DOHH2 (cell line): ENCODE measurements around the gene RNLS.

Source experiments
- H3F3A ChIP-seq: fragments of 200-600 bp; sonication (generic), shearing (Covaris generic); 2 replicates; pipeline ENCODE4 v1.6.0; 2016; ENCODE audit warnings: antibody characterized with exemption, mild to moderate bottlenecking; ENCODE audit not compliant: control insufficient read depth, insufficient read depth
- H3K27ac ChIP-seq: fragments of 200-600 bp; sonication (generic); 2 replicates; pipeline ENCODE4 v1.5.1; 2014; ENCODE audit warnings: low read depth, mild to moderate bottlenecking, low read length, moderate library complexity
- H3K27me3 ChIP-seq: fragments of 200-600 bp; sonication (generic); 2 replicates; pipeline ENCODE4 v1.6.1; 2014; ENCODE audit warnings: mild to moderate bottlenecking, low read length, mixed read lengths; ENCODE audit not compliant: control insufficient read depth
- H3K36me3 ChIP-seq: fragments of 200-600 bp; sonication (generic); 2 replicates; pipeline ENCODE4 v1.6.1; 2014; ENCODE audit warnings: mild to moderate bottlenecking, low read length, moderate library complexity, mixed read lengths; ENCODE audit not compliant: control insufficient read depth
- H3K4me1 ChIP-seq: fragments of 200-600 bp; sonication (generic); 2 replicates; pipeline ENCODE4 v1.6.1; 2014; ENCODE audit warnings: mild to moderate bottlenecking, low read length, mixed read lengths; ENCODE audit not compliant: control insufficient read depth
- H3K4me2 ChIP-seq: fragments of 200-600 bp; sonication (generic); 2 replicates; pipeline ENCODE4 v1.6.0; 2014; ENCODE audit warnings: mild to moderate bottlenecking, low read length, moderate library complexity
- H3K4me3 ChIP-seq: fragments of 200-600 bp; sonication (generic); 2 replicates; pipeline ENCODE4 v1.5.1; 2014; ENCODE audit warnings: mild to moderate bottlenecking, low read length, mixed read lengths
- H3K79me2 ChIP-seq: fragments of 200-600 bp; sonication (generic); 2 replicates; pipeline ENCODE4 v1.6.1; 2014; ENCODE audit warnings: mild to moderate bottlenecking, low read length, mixed read lengths; ENCODE audit not compliant: control insufficient read depth
- H3K9me2 ChIP-seq: fragments of 200-600 bp; sonication (generic); replicated peaks from 2 replicates; pipeline ENCODE4 v1.6.1; 2014; ENCODE audit warnings: mild to moderate bottlenecking, low read length, mixed read lengths; ENCODE audit not compliant: control insufficient read depth
- H3K9me3 ChIP-seq: fragments of 200-600 bp; sonication (generic); 2 replicates; pipeline ENCODE4 v1.6.1; 2014; ENCODE audit warnings: antibody characterized with exemption, low read length, mixed read lengths; ENCODE audit not compliant: control insufficient read depth, insufficient read depth
- H4K20me1 ChIP-seq: fragments of 200-600 bp; sonication (generic); 2 replicates; pipeline ENCODE4 v1.6.0; 2014; ENCODE audit warnings: low read depth, mild to moderate bottlenecking, antibody characterized with exemption, low read length, moderate library complexity; ENCODE audit not compliant: control insufficient read depth, insufficient read depth
- CTCF ChIP-seq: fragments of 200-600 bp; sonication (generic); IDR thresholded peaks from one replicate; pipeline ENCODE4 v1.5.1; 2014; ENCODE audit warnings: antibody characterized with exemption, mild to moderate bottlenecking, low read depth, low read length; ENCODE audit not compliant: poor library complexity, severe bottlenecking
- EZH2phosphoT487 ChIP-seq: fragments of 200-600 bp; sonication (generic); IDR thresholded peaks from 2 replicates; pipeline ENCODE4 v1.6.1; 2017; ENCODE audit warnings: borderline replicate concordance, mild to moderate bottlenecking, antibody characterized with exemption, low read length, moderate library complexity, mixed read lengths

The RNLS gene

DNA sequence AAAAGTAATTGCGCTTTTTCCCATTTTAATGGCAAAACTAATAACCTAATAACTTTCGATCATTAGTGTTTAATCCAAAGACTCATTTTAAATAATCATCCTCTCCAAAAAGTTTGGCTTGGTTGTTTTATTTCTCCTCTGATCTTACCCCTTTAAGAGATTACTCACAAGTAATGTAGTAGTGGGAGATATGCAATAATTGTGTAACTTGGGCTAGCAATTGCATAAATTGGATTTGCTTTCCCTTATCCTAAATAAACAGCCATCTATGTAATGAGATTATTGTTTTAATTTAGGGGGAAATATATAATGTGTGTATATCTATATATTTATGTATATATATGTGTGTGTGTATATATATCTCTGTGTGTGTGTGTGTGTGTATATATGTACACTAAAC is 82.5 kb downstream of the RNLS start:
- no peak overlapping the region for H3K27ac ChIP-seq
- H3K79me2 ChIP-seq = no peaks in the 10 kb centered on the region
- no peaks in the 10 kb centered on the region for H3K27me3 ChIP-seq
- H4K20me1 ChIP-seq = no peaks in the 10 kb centered on the region
- no peaks in the 10 kb centered on the region for H3K36me3 ChIP-seq
- TF ChIP-seq EZH2phosphoT487 = no peak
- TF ChIP-seq CTCF = no peak
- H3K4me3 ChIP-seq = no peak overlapping the region
- no peak overlapping the region for H3K4me2 ChIP-seq
- H3K9me3 ChIP-seq = no peaks in the 10 kb centered on the region
- H3K4me1 ChIP-seq = peaks cover 8% of the 10 kb centered on the region
- no peaks in the 10 kb centered on the region for H3K9me2 ChIP-seq
- no peaks in the 10 kb centered on the region for H3F3A ChIP-seq

DNA sequence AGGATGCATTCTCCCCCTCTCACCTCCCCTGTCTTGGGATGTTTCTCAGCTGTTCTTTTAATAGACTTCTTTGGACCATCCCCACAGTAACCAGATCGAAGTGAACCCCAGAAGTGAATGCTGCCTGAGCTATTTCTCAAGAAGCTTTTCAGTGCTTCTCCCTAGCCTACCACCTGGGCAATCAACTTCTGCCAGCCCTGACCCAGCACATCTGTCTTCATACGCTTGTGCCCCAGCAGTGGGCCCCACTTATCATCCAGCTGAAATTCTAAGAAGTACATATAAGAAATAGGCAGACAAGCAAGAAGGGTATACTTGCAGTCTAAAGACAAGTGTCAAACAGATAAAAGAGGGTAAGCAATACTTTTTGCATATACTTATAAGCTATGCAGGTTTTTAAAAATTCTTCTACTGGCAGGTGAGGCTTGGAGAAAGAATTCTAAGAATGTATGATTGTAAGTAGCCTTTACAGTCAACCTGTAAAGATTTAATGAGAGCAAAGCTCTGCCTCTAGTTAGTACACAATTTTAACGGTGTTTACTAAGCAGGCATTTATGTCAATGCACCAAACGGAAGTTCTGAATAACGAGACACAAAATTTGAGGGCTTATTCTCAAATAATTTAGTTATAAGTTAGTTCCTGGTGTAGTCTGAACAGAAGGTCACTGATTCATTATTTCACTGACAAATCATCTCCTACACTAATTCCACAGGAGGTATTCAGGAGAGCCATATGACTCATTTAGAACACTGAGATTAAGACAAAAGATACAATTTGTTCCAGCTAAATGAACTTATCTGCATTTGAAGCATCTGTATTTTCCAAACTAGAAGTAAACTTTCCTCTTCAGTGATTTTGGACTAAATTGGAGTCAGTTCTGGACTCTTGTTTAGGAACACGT is 83.3 kb downstream of the RNLS start:
- no peaks in the 10 kb centered on the region for H3K9me3 ChIP-seq
- H3K79me2 ChIP-seq = no peaks in the 10 kb centered on the region
- no peak overlapping the region for H3K27ac ChIP-seq
- peaks cover 8% of the 10 kb centered on the region for H3K4me1 ChIP-seq
- no peaks in the 10 kb centered on the region for H3K36me3 ChIP-seq
- H3K4me2 ChIP-seq = no peak overlapping the region
- H3K27me3 ChIP-seq = no peaks in the 10 kb centered on the region
- no peak overlapping the region for H3K4me3 ChIP-seq
- no peaks in the 10 kb centered on the region for H3K9me2 ChIP-seq
- H3F3A ChIP-seq = no peaks in the 10 kb centered on the region
- no peak for TF ChIP-seq EZH2phosphoT487
- H4K20me1 ChIP-seq = no peaks in the 10 kb centered on the region

DNA sequence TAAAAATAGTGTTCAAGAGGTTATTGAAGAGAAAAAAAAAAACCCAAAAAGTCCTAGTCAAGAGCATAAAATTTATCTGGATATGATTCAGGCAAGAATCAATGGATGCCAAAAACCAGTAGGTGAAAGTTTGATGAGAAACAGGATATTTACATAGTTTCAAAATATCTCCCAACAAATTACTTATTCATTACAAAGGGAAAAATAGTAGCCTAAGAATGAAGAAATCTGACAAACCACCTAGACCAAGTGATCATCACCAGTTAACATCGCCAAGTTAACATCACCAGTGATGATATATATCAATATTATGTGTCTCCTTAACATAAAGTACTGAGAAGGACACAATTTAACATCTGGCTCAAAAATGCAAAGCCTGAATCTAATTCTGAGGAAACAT is 85.2 kb downstream of the RNLS start:
- Histone ChIP-seq H3K27ac (no peak overlapping the region), H3K9me3 (no peaks in the 10 kb centered on the region), H3K4me2 (no peak overlapping the region), H3K4me3 (no peak overlapping the region), H3K4me1 (peaks cover 12% of the 10 kb centered on the region), H3F3A (no peaks in the 10 kb centered on the region), H3K27me3 (no peaks in the 10 kb centered on the region), H4K20me1 (no peaks in the 10 kb centered on the region), H3K79me2 (no peaks in the 10 kb centered on the region), H3K36me3 (no peaks in the 10 kb centered on the region), H3K9me2 (no peaks in the 10 kb centered on the region)
- TF ChIP-seq EZH2phosphoT487 (no peak), CTCF (no peak)

DNA sequence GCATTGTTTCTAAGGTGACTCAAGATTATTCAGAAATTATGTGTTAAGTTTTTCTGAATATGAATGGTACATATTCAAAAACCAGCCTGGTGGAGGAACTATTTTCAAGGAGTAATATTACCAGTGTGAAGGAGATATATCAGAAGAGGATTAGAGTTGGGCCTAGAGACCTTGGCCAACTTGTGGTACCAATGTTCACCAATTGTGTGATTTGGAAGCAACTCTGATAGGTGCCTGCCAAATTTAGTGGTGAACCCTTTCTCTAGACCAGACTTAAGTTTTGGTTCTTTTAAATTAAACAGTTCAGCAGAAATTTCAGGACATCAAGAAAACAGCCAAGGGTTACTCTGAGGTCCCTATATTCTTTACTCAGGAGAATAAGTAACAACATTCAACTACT is 88.6 kb downstream of the RNLS start:
- H3F3A ChIP-seq = no peaks in the 10 kb centered on the region
- no peaks in the 10 kb centered on the region for H3K9me3 ChIP-seq
- H3K4me1 ChIP-seq = peaks cover 11% of the 10 kb centered on the region
- H3K79me2 ChIP-seq = no peaks in the 10 kb centered on the region
- H3K27ac ChIP-seq = no peak overlapping the region
- no peaks in the 10 kb centered on the region for H3K36me3 ChIP-seq
- no peak overlapping the region for H3K4me3 ChIP-seq
- no peak overlapping the region for H3K4me2 ChIP-seq
- no peaks in the 10 kb centered on the region for H3K9me2 ChIP-seq
- H4K20me1 ChIP-seq = no peaks in the 10 kb centered on the region
- no peak for TF ChIP-seq CTCF
- TF ChIP-seq EZH2phosphoT487 = no peak
- H3K27me3 ChIP-seq = no peaks in the 10 kb centered on the region
